GM18868 (cell line): Measurements from ENCODE around the gene HDAC4.
"Not testable (repeated sequence)": the region's sequence is repeated elsewhere in the genome, so short reads cannot be mapped to it uniquely, and the experiment has no call there.

Source experiments
- ATAC-seq: cut with Tn5 transposase; IDR thresholded peaks from one replicate; pipeline ENCODE4 v1.9.1; 2021; ENCODE audit warnings: mild to moderate bottlenecking, moderate library complexity; ENCODE audit not compliant: unreplicated experiment

Gene HDAC4

DNA sequence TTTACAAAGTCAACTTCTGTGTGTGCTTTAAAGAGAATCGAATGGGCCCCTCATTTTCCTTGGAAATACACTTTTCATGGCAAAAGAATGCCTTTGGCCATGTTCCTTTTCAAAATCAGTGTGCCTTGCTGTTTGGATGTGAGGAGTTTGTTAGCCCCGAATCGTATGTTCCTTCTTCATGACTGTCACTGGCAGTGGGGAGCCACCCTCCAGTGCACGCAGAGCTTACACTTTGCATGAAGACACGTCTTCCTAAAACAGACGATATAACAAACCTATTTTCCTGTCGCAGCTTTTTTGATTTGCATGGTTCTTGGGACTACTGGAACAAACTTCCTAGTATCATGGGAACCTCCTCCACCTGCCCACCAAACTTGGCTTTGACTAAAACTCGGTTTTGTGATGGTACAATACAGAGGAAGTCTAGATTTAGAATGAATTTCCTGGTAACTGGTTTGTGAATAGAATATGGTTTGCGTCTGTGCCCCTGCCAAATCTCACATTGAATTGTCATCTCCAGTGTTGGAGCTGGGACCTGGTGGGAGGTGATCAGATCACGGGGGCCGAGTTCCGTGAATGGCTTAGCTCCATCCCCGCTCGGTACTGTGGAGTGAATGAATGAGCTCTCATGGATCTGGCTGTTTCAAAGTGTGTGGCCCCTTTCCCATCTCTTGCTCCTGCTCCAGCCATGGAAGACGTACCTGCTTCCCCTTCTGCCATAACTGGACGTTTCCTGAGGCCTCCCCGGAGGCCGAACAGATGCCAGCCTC lies 358.1 kb downstream of the HDAC4 start:
- no peak for ATAC-seq

GRCh38 chr2:239042046-239042445 lies 358.8 kb downstream of the HDAC4 start:
- no peak for ATAC-seq

GRCh38 chr2:239041062-239041461 lies 359.8 kb downstream of the HDAC4 start:
- no peak for ATAC-seq

GRCh38 chr2:239040152-239040761 lies 360.6 kb downstream of the HDAC4 start:
- ATAC-seq, result no peak

- ATAC-seq, result no peak
Measured at GRCh38 chr2:239039479-239039861, 361.4 kb downstream of the HDAC4 start.

DNA sequence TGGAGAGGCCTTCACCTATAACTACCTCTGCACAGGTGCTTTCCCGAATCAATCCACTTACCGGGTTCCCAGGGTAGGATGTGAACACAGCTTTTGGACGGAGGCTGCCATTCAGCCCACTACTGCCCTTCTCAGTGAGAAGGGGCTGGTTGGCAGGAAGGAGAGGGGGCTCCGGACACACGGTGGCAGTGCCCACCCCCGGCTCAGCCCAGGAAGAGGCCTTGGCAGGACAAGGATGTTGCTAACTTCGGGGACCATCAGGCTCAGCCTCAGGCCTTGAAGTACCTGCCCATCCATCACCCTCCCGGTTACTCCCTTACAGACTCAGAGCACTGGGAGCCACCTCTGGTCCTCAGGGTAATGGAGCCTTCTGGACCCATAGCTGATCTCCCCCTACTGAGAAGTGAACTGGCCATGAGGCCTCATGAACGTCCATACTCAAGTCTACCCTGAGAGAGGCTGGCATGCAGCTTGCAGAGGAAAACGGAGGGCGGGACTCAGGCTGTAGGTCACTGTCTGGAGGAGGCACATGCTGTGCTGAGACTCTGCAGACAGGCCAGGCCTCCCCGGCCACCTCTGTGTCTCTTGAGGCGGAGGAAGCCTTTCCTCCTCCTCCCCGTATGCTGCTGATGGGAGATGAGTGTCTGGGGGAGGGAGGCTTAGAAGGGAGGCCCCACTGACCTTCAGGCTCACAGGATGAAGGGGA lies 361.9 kb downstream of the HDAC4 start:
- ATAC-seq, result no peak

DNA sequence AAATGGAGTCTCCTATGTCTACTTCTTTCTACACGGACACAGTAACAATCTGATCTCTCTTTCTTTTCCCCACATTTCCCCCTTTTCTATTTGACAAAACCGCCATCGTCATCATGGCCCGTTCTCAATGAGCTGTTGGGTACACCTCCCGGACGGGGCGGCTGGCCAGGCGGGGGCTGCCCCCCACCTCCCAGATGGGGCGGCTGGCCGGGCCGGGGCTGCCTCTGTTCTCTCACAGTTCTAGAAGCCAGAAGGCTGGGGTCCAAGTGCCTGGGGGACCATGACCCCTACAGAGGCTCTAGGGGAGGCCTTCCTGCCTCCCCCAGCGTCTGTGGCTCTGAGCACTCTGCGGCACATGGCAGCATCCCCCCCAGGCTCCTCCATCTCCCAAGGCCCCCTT lies 362.5 kb downstream of the HDAC4 start:
- not testable (repeated sequence) for ATAC-seq

DNA sequence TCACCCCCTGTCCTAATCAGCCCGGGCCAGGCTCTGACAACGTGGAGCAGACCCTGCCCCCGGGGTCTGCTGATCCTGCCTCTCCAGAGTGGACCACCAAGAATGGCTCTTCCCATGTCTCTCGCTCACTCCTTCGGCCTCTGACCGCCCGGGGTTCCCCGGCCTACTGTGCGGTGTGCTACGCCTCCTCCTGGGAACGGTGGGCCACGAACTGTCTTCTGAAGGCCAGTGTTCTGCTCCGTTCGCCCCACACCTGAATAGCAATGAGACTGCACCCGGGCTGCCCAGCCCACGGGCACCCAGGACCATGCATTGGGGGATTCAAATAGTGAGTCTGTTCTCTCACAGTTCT lies 363.3 kb downstream of the HDAC4 start:
- no peak for ATAC-seq

DNA sequence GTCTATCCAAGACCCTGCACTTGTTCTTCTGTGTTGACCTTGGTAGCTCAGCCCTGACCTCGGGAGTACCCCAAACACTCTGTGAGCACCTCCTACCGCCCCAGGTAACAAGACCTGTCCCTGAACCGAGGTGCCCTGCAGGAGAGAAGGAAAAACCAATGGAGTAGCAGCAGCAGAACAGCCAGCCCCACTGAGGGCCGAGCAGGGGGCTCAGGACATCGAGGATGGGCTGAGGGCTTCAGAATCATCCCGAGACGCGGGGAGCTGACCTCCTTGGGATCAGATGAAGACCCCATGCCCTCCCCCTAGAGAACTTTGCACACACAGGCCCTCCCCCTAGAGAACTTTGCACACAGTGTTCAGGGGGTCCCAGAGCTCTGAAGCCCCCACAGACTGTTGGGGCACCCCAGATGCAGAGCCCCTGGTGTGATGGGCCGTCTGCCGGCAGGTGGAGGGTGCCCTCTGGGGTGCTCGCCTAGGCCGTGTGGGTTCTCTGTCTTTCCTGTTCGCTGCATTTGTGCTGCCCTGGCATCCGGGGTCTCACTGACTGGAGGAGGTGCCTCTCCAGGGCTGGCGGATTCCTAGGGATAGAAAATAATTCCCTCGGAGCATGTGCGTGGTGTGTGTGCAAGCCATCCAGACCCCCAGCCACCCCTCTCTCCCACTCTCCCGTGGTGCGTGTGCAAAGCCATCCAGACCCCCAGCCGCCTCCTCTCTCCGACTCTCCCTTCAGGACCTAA lies 363.8 kb downstream of the HDAC4 start:
- ATAC-seq, result no peak

- ATAC-seq, result no peak
Measured at GRCh38 chr2:239035997-239036731, 364.7 kb downstream of the HDAC4 start.

DNA sequence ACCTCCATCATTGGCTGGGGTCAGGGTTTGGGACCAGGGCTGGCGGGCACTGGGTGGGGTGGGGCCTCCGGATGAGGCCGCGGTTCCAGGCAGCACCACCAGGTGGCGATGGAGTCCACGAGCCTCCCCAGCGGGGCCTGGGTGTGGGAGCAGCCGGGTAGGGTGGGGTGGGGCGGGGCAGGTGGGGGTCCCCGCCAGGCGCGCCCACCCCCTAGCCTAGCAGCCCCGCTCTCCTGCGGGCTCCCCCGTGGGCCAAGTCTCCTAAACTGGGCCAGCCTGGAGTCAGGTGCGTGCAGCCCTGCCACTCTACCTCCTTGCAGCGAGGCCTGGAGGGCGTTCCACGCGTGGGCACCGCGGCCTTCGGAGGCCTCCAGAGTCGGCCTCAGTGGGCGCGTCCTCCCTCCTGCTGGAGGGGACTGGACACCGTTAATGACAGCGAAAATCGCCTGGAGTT lies 365.4 kb downstream of the HDAC4 start:
- no peak for ATAC-seq

DNA sequence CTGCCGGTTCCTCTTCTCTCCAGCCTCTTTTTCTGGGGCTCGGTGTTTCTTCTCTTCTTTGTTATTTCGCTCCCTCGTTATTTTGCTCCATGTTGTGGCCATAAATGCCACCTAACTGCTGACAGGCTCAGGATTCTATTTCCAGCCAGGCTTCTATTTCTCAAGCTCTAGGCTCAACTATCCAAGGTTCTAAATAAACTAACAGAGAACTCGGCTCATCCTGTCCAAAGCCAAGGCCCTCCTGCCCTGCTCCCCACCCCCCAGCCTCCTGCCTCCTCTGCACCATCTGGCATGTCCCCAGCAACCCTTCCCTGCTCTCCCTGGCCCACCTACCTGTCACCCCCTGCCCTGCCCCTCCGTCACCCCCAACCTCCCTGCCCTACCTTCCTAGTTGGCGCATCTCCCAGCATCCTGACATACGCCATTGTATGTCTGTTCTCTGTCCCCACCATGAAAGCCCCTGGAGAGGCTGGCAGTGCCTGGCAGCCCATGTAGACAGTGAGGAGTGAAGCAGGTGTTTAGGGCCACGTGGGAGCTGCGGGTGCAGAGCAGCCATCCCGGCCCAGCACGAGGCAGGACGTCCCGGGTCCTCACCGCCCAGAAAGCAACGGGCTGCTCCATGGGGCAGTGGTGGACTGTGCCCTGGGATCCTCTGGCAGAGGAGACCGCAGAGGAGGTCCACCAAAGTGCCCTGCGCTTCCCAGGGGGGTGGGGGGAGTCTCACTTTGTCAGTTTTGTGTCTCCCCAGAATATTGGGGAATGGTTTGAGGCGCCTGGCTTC lies 366.1 kb downstream of the HDAC4 start:
- ATAC-seq, result no peak

DNA sequence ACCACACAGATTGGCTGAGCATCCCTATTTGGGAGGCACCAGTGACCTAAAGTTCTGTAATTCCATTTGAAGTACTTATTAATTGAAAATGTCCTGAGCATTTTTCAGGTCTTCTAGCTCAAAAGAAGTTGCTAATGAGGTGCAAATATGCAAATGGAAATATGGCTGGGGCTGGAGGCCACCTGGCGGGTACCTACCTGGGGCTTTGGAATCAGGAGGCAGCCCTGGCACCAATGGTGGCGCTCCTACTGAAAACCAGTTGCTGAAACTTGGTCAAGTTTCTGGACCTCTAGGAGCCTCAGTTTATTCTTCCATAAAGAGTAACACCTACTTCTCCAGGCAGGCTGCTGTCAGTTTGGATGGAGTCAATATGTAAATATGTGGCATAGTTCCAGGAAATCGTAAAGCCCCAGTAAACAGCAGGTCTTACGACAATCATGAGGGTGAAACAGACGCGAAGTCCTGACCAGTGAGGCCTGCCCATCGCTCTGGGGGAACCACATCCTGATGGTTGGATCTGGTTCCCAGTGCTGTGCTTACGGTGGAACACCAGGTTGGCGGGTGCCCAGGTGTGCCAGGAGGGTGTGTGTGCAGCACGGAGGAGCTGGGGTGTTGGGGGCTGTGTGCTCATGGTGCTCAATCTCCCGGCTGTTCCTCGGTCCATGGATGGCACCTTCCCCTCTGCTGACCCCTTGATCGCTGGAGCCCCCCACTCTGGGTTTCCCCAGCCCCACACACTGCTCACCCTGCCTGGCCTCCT lies 366.8 kb downstream of the HDAC4 start:
- no peak for ATAC-seq

GRCh38 chr2:239029958-239030357 lies 370.9 kb downstream of the HDAC4 start:
- ATAC-seq, result no peak

DNA sequence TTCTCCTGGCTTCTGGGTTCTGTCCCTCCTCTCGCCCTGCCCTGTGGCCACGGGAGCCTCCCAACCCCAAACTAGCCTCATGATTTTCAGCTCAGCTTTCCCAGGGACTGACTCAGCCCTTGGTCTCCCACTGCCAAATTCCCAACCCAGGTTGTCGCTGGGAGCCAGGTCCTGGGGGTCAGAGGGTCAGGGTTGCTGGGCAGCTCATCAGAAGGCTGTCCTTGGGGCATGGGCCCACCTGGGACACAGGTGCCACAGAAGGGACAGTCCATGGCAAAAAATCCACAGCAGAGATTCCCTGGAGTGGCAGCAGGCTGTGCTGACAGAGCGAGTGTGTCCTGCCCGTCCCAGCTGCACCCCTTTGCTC lies 372.6 kb downstream of the HDAC4 start:
- no peak for ATAC-seq

DNA sequence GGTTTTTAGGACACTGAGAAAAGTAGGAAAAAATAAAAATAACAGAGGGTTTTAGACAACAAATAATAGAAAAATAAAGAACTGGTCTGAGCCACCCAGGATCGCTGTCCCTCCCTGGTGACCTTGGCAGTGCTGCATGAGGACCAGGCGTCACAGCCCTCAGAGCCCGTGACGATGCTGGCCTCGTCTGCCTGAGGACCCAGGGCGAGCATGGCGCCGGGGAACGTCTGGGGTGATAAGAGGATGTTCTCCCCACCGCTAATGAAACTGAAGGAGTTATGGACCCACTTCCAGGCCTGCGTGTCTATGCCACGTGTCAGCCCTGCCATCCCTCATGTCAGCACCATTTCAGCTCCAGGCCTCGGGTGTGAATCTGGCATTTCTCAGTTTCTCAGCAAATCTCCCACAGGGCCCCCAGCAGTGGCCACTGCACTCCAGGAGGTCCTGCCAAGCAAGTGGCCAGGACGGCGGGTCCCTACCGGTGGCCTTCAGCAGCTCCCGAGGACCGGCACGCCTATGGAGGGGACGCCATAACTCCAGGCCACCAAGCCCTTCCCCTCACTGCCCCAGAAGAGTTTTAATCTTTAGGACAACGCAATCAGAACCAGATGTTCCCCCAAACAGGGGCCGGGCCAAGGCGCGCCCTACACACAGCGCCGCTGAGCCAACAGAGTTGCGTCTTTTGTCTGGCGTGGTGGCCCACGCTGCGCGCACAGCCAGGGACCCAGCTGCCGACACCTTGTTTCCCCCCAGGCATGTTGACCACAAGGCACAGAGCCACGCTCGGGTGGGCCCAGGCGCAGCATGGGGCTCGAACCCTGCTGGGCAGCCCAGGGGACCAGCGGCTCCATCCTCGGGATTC lies 373.2 kb downstream of the HDAC4 start:
- ATAC-seq, result no peak

- ATAC-seq, result no peak
Measured at GRCh38 chr2:239026711-239027361, 374.0 kb downstream of the HDAC4 start.

DNA sequence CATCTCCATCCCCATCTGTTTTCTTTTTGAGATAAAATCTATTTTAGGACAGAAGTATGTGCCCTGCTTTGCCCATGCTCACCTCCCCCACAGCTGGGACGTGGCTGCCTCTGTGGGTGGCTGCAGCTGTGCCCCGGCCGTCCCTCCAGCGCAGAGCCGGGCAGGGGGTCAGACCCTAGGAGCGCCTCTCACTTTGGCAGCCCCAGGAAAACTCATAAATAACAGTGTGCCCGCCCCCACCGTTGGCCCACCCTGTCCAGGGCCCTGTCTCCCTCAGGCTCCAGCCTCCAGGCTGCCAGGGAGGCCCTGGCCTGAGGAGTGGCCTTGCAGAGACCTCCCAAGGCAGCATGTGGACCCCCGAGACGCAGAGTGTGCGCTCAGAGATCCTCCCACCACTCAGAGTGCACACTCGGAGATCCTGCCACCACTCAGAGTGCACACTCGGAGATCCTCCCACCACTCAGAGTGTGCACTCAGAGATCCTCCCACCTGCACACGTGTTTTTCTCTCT lies 374.8 kb downstream of the HDAC4 start:
- ATAC-seq, result no peak
